Left kidney (tissue), 2 donors: ENCODE data around the gene TMEM145. TPM values are rescaled to one million over a fixed set of nuclear protein-coding genes. Genes with fewer than 3 reads are reported as not detected.

Source experiments
- DNase-seq: peaks from one replicate; pipeline ENCODE4 v3.0.0-alpha.2; 2013
- polyA plus RNA-seq: library from polyadenylated mRNA; unstranded; fragments of 120-200 nt; gene quantifications from one replicate; pipeline ENCODE4 v1.2.1, GENCODE V29; 2013; ENCODE audit not compliant: insufficient read length

Gene TMEM145
- polyA plus RNA-seq, 1 donor, result 1.3 TPM

GRCh38 chr19:42277821-42278451 is 35.2 kb upstream of the TMEM145 start:
- DNase-seq, result no peak

DNA sequence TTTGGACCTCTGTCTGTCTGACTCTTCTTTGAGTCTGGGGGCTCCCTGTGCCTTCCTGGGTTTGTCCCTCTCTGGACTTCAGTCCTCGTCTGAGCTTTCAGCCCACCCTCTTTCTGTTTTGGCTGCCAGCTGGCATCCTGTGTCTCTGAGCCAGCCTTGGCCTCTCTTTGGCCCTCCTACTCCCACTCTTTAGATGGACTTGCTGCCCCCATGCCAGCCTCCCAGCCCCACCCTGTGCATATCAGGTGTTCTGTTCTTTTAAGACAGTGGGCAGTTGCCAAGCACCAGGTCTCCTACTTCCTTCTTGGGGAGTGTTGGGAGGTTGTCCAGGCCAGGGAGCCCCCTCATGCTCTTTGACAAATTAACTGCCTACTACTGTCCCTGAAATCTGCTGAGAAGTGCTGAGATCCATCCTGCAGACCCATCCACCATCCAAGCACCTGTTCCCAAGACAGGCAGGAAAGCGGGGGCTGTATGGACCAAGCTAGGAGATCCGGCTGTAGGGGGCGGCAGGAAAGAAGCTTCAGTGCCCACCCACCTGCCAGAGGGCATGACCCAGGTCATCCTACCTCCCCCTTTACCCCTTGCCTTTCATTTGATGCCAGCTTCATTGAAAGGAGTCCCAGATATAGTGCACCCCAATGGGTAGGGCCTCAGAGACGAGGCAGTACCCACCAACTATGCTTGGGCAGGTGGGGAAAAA is 34.5 kb upstream of the TMEM145 start:
- DNase-seq, result no peak

DNA sequence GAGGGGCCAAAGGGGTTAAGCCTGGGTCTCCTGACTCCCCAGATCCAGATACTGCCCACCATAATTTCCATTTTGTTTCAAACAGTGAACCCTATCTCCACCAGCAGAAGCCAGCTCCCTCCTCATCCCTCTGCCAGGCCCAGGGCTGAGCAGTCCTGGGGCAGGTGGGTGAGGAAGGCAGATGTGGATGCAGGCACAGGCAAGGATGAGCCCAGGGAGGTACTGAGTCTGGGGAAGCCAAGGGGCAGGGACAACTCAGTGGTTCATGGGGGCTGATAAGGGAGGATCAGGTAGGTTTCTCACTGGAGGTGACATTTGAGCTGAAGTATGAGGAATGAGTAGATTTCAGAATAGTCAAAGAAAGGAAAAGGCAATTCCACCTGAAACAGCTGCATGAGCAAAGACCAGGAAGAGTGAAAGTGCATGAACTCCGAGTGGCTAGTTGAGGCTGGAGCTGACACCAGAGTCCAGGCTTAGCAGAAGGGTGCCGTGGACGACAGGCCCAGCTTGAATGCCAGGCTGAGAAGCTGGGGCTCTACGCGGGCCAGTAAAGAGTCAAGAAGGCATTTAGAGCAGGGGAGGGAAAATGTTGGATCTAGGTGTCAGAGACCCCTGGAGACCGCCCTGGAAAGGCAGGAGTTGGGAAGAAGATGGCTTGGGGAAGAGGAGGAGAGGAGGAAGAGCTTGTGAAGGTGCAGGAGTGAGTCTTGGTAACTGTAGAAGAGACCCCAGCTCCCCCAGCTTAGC is 33.8 kb upstream of the TMEM145 start:
- no peak for DNase-seq

GRCh38 chr19:42279902-42280814 is 33.0 kb upstream of the TMEM145 start:
- DNase-seq, result no peak

- DNase-seq, result no peak
Observed at GRCh38 chr19:42280815-42281145, 32.3 kb upstream of the TMEM145 start.

- no peak for DNase-seq
Observed at GRCh38 chr19:42281146-42281826, 31.8 kb upstream of the TMEM145 start.

- DNase-seq, result no peak
Observed at GRCh38 chr19:42281827-42282762, 31.0 kb upstream of the TMEM145 start.

- DNase-seq, result no peak
Observed at GRCh38 chr19:42282819-42283187, 30.3 kb upstream of the TMEM145 start.

GRCh38 chr19:42283188-42284065 is 29.7 kb upstream of the TMEM145 start:
- DNase-seq, result peak; percentile 93

GRCh38 chr19:42284066-42284501 is 29.0 kb upstream of the TMEM145 start:
- DNase-seq, result no peak

DNA sequence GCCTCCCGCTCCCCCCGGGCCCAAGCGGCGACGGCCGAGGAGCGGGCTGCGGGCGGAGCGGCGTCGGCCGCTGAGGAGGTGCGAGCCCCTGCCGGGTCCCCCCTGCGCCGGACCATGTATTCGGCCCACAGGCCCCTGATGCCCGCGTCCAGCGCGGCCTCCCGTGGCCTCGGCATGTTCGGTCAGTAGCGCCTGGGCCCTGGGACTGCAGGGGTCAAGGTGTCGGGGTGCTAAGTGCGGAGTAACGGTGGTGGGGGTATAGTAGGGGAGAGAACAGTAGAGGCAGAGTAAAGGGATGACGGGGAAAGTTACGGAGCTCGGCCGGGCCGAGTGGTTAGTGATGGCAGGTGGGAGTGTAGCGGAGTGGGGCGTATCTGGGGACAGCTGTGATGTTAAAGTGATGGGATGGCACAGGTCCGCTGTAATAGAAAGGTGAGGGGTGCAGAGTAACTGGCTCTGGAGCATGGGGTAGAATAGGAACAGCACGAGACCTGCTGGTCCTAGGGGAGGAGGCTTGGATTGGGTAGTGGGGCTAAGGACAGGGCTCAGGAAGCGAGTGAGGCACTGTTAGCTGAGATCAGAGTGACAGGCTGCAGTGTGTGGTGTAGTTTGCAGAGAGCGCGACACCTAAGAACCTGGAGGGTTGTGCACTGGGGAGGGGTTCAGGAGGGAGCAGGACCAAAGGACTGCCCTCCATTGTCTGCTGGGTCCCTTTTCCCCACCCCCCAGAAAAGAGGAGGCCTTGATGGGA is 28.3 kb upstream of the TMEM145 start:
- no peak for DNase-seq

GRCh38 chr19:42285541-42285941 is 27.6 kb upstream of the TMEM145 start:
- DNase-seq, result no peak

GRCh38 chr19:42285988-42286348 is 27.1 kb upstream of the TMEM145 start:
- no peak for DNase-seq

- no peak for DNase-seq
Observed at GRCh38 chr19:42286349-42287016, 26.6 kb upstream of the TMEM145 start.

- DNase-seq, result no peak
Observed at GRCh38 chr19:42287017-42287826, 25.9 kb upstream of the TMEM145 start.

DNA sequence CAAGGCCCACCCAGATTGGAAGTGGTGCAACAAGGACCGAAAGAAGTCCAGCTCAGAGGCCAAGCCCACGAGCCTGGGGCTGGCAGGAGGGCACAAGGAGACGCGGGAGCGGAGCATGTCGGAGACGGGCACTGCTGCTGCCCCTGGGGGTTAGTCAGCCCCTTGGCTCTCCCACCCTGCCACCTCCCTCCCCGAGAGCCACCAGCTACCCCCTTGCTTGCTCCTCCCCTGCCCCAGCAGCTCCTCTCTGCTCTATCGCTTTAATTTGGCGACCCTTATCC is 25.3 kb upstream of the TMEM145 start:
- DNase-seq, result no peak

DNA sequence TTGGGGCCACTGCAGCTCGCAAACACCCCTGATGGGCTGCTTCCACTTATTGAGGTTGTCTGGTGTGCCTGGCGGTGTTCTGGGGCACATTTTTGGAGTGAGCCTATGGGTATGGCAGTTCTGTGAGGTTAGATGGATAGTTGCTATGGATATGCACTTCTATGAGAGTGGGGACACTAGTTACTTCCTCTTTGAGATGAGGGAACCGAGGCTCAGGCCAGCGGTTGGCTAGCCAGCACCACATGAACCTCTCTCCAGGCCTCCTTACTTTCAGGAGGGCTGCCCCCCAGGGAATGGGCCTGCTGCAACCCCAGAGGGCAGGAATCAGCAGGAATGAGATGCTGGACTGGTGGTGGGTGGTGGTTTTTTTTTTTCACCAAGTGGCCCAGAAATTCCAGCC is 24.7 kb upstream of the TMEM145 start:
- DNase-seq, result no peak
